OCI-LY1 (cell line): ENCODE data around the gene NRP1.

Source experiments
- H2AFZ ChIP-seq: fragments of 200-600 bp; sonication (generic), shearing (Covaris generic); 2 replicates; pipeline ENCODE4 v1.6.0; 2014; ENCODE audit warnings: antibody characterized with exemption, mild to moderate bottlenecking, low read length
- H3F3A ChIP-seq: fragments of 200-600 bp; sonication (generic), shearing (Covaris generic); 2 replicates; pipeline ENCODE4 v1.6.0; 2014; ENCODE audit warnings: mild to moderate bottlenecking, antibody characterized with exemption, low read length, moderate library complexity; ENCODE audit not compliant: insufficient read depth
- H3K27ac ChIP-seq: fragments of 200-600 bp; sonication (generic); 2 replicates; pipeline ENCODE4 v1.5.1; 2014; ENCODE audit warnings: low read length, mixed run types, mild to moderate bottlenecking, low read depth; ENCODE audit not compliant: poor library complexity, severe bottlenecking
- H3K27me3 ChIP-seq: fragments of 200-600 bp; sonication (generic); 2 replicates; pipeline ENCODE4 v1.6.0; 2014; ENCODE audit warnings: antibody characterized with exemption, mild to moderate bottlenecking, low read length, moderate library complexity; ENCODE audit not compliant: insufficient read depth
- H3K36me3 ChIP-seq: fragments of 200-600 bp; sonication (generic); 2 replicates; pipeline ENCODE4 v1.6.1; 2014; ENCODE audit warnings: mild to moderate bottlenecking, antibody characterized with exemption, low read length, moderate library complexity, mixed read lengths; ENCODE audit not compliant: insufficient read depth
- H3K4me1 ChIP-seq: fragments of 200-600 bp; sonication (generic); 2 replicates; pipeline ENCODE4 v1.5.1; 2014; ENCODE audit warnings: mild to moderate bottlenecking, low read length, moderate library complexity; ENCODE audit not compliant: insufficient read depth, severe bottlenecking
- H3K4me2 ChIP-seq: fragments of 200-600 bp; sonication (generic), shearing (Covaris generic); 2 replicates; pipeline ENCODE4 v1.6.1; 2014; ENCODE audit warnings: low read length
- H3K4me3 ChIP-seq: fragments of 200-600 bp; sonication (generic); 2 replicates; pipeline ENCODE4 v1.5.1; 2014; ENCODE audit warnings: low read length, low read depth, mild to moderate bottlenecking, mixed read lengths; ENCODE audit not compliant: poor library complexity, severe bottlenecking
- H3K79me2 ChIP-seq: fragments of 200-600 bp; shearing (Covaris generic); 2 replicates; pipeline ENCODE4 v1.6.1; 2016; ENCODE audit warnings: mixed run types, low read length, mixed read lengths; ENCODE audit not compliant: insufficient read depth
- H3K9ac ChIP-seq: fragments of 200-600 bp; sonication (generic), shearing (Covaris generic); 2 replicates; pipeline ENCODE4 v1.6.1; 2014; ENCODE audit warnings: mild to moderate bottlenecking, low read length, mixed read lengths
- H3K9me2 ChIP-seq: fragments of 200-600 bp; sonication (generic), shearing (Covaris generic); 2 replicates; pipeline ENCODE4 v1.6.1; 2014; ENCODE audit warnings: low read depth, mild to moderate bottlenecking, low read length, mixed read lengths
- H3K9me3 ChIP-seq: fragments of 200-600 bp; shearing (Covaris generic); 2 replicates; pipeline ENCODE4 v1.6.1; 2014; ENCODE audit warnings: low read length, mixed read lengths
- H4K20me1 ChIP-seq: fragments of 200-600 bp; sonication (generic), shearing (Covaris generic); 2 replicates; pipeline ENCODE4 v1.6.0; 2016; ENCODE audit warnings: mild to moderate bottlenecking, low read length; ENCODE audit not compliant: insufficient read depth
- EZH2 ChIP-seq: fragments of 200-600 bp; sonication (generic), shearing (Covaris generic); IDR thresholded peaks from 2 replicates; pipeline ENCODE4 v1.8.0; 2017; ENCODE audit warnings: borderline replicate concordance, mixed run types, mild to moderate bottlenecking, antibody characterized with exemption, low read length, moderate library complexity, mixed read lengths
- TF ChIP-seq, protein P1 (sequence below): fragments of 200-600 bp; sonication (generic), shearing (Covaris generic); IDR thresholded peaks from 2 replicates; pipeline ENCODE4 v1.5.1; 2017; ENCODE audit warnings: mild to moderate bottlenecking, antibody characterized with exemption, low read length, moderate library complexity, mixed read lengths

NRP1 gene

DNA sequence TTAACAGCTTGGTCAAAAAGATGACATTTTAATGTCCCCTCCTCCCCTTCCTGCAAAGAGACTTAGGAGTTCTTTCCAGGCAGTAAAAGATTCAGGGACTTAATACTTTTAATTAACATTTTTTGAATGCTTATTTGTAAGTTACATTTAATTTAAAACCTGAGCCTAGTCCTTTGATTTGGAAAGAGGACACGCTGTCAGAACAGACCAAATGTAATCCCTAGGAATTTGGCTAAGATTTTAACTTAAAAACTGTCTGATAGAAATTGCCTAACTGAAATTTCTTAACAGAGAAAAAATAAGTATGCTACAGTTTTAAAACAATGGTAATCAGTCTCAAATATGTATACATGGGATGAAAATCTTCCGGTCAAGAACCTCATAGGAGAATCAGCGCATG, 98.5 kb downstream of the NRP1 start:
- H3F3A ChIP-seq, result no peaks in the 10 kb centered on the region

DNA sequence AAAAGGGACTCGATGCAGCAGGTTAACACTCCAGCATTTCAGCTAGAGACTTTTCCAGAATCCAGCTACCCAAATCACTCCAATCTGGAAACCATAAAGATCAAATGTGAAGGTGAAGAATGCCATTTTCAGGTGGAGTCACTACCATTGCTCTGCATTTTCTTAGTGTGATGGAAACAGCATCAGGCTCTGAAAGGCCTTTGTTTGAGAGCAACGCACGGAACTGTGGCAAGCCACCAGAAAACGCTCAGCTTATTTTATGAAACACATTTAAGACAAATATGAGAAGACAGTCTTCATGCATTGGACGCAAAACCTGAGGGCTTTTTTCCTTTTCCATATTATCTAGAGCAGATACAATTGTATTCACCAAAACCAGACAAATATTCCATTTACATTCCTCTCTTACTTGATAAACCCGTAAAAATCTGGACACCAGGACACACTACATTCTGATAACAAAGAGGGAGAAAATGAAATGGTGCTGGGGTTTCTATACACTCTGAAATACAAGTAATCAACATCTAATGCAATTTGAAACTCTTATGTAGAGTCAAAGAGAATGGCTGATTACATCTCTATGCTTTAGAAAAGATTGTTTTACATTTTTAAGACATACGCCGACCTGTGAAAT, 99.1 kb downstream of the NRP1 start:
- Histone ChIP-seq H3K36me3 (no peaks in the 10 kb centered on the region), H3F3A (no peaks in the 10 kb centered on the region), H3K4me3 (no peak overlapping the region), H2AFZ (no peak overlapping the region), H3K79me2 (no peaks in the 10 kb centered on the region), H3K4me2 (no peak overlapping the region), H3K9me3 (no peaks in the 10 kb centered on the region), H3K4me1 (no peaks in the 10 kb centered on the region), H3K27ac (no peak overlapping the region), H3K9ac (no peak overlapping the region), H4K20me1 (no peaks in the 10 kb centered on the region), H3K27me3 (no peaks in the 10 kb centered on the region), H3K9me2 (no peaks in the 10 kb centered on the region)
- no peak for TF ChIP-seq EZH2
- TF ChIP-seq, protein P1, sequence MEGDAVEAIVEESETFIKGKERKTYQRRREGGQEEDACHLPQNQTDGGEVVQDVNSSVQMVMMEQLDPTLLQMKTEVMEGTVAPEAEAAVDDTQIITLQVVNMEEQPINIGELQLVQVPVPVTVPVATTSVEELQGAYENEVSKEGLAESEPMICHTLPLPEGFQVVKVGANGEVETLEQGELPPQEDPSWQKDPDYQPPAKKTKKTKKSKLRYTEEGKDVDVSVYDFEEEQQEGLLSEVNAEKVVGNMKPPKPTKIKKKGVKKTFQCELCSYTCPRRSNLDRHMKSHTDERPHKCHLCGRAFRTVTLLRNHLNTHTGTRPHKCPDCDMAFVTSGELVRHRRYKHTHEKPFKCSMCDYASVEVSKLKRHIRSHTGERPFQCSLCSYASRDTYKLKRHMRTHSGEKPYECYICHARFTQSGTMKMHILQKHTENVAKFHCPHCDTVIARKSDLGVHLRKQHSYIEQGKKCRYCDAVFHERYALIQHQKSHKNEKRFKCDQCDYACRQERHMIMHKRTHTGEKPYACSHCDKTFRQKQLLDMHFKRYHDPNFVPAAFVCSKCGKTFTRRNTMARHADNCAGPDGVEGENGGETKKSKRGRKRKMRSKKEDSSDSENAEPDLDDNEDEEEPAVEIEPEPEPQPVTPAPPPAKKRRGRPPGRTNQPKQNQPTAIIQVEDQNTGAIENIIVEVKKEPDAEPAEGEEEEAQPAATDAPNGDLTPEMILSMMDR, result no peak

More for the DNA sequence above, 98.5 kb downstream of the NRP1 start:
- TF ChIP-seq, protein P1, result no peak
- TF ChIP-seq EZH2, result no peak
- Histone ChIP-seq H3K36me3 (no peaks in the 10 kb centered on the region), H3K4me2 (no peak overlapping the region), H3K27ac (no peak overlapping the region), H3K9ac (no peak overlapping the region), H3K79me2 (no peaks in the 10 kb centered on the region), H3K4me3 (no peak overlapping the region), H2AFZ (no peak overlapping the region), H3K27me3 (no peaks in the 10 kb centered on the region), H3K9me2 (no peaks in the 10 kb centered on the region), H3K4me1 (no peaks in the 10 kb centered on the region), H3K9me3 (no peaks in the 10 kb centered on the region), H4K20me1 (no peaks in the 10 kb centered on the region)

DNA sequence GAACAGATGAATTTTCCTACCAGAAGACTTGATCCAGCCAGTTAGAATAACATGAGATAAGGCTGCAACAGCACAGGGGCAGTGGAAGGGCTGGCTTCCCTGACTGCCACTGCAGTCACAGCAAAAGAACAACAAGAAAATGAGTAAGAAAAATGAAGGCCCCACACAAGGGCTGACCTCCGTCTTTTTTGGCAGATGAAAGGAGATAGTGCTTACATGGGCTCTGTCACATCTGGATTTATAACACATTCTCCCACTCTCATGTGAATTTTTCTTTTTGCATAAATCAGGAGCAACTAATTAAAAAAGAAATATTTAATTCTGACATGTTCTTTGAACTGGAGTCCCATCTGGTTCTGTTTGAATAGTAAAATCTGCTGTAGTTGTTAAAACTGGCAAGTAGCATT, 99.6 kb downstream of the NRP1 start:
- H3K4me1 ChIP-seq, result no peaks in the 10 kb centered on the region
- no peaks in the 10 kb centered on the region for H3K36me3 ChIP-seq
- no peaks in the 10 kb centered on the region for H4K20me1 ChIP-seq
- no peak for TF ChIP-seq EZH2
- TF ChIP-seq, protein P1, result no peak
- H3K79me2 ChIP-seq, result no peaks in the 10 kb centered on the region
- no peak overlapping the region for H2AFZ ChIP-seq
- no peaks in the 10 kb centered on the region for H3K9me2 ChIP-seq
- no peak overlapping the region for H3K9ac ChIP-seq
- H3K27me3 ChIP-seq, result no peaks in the 10 kb centered on the region
- H3K27ac ChIP-seq, result no peak overlapping the region
- H3F3A ChIP-seq, result no peaks in the 10 kb centered on the region
- H3K9me3 ChIP-seq, result no peaks in the 10 kb centered on the region
- H3K4me3 ChIP-seq, result no peak overlapping the region
- no peak overlapping the region for H3K4me2 ChIP-seq
